Activated CD4-positive, CD25-positive, alpha-beta regulatory T cell (primary cell): ENCODE results near the gene IL12B.
"Not testable (repeated sequence)": the region's sequence is repeated elsewhere in the genome, so short reads cannot be mapped to it uniquely, and the experiment has no call there.

Experiments
- DNase-seq, 4 experiments: peaks; one replicate each; lab custom pipeline; 2025; lab: John Stamatoyannopoulos, UW

IL12B gene

GRCh38 chr5:159330131-159330800 is at the start of gene IL12B:
TSS of gene IL12B (minus strand) at chr5:159330487. CDS start at chr5:159326782, 3,705 bp downstream.
- DNase-seq: no peak

- no peak for DNase-seq
These were observed 47.4 kb upstream of the IL12B start for GRCh38 chr5:159377653-159378052.

GRCh38 chr5:159367866-159368265 is 37.6 kb upstream of the IL12B start:
- not testable (repeated sequence) for DNase-seq

GRCh38 chr5:159366776-159367175 is 36.5 kb upstream of the IL12B start:
- not testable (repeated sequence) for DNase-seq

GRCh38 chr5:159362220-159362619 is 31.9 kb upstream of the IL12B start:
- DNase-seq: no peak

GRCh38 chr5:159359871-159360270 is 29.6 kb upstream of the IL12B start:
- DNase-seq: not testable (repeated sequence)

GRCh38 chr5:159359408-159359807 is 29.1 kb upstream of the IL12B start:
- no peak for DNase-seq

- no peak for DNase-seq
These were observed 23.5 kb upstream of the IL12B start for GRCh38 chr5:159353661-159354252.

GRCh38 chr5:159350644-159351043 is 20.4 kb upstream of the IL12B start:
- not testable (repeated sequence) for DNase-seq

GRCh38 chr5:159350216-159350615 is 19.9 kb upstream of the IL12B start:
- not testable (repeated sequence) for DNase-seq

- DNase-seq: no peak
These were observed 15.6 kb upstream of the IL12B start for GRCh38 chr5:159345861-159346260.

GRCh38 chr5:159345336-159345735 is 15.0 kb upstream of the IL12B start:
- no peak for DNase-seq

GRCh38 chr5:159343295-159344094 is 13.2 kb upstream of the IL12B start:
- no peak for DNase-seq

GRCh38 chr5:159342840-159343239 is 12.6 kb upstream of the IL12B start:
- no peak for DNase-seq

- DNase-seq: no peak
These were observed 11.6 kb upstream of the IL12B start for GRCh38 chr5:159341906-159342310.

- no peak for DNase-seq
These were observed 10.9 kb upstream of the IL12B start for GRCh38 chr5:159341145-159341544.

- DNase-seq: no peak
These were observed 10.2 kb upstream of the IL12B start for GRCh38 chr5:159340511-159340910.

GRCh38 chr5:159339460-159339859 is 9.2 kb upstream of the IL12B start:
- no peak for DNase-seq

GRCh38 chr5:159338118-159338517 is 7.8 kb upstream of the IL12B start:
- no peak for DNase-seq

GRCh38 chr5:159337016-159337955 is 7.0 kb upstream of the IL12B start:
- DNase-seq: no peak

- no peak for DNase-seq
These were observed 6.3 kb upstream of the IL12B start for GRCh38 chr5:159336586-159336985.

GRCh38 chr5:159333545-159333925 is 3.2 kb upstream of the IL12B start:
- DNase-seq: no peak
